Body of pancreas (tissue), 4 donors: ENCODE measurements around the gene MCCC2.

ENCODE experiments used
- CTCF ChIP-seq, 7 experiments: fragments of 450-650 bp in 4 of 7; fragments of 200-600 bp in 3 of 7; sonication (generic) in 3 of 7; IDR thresholded peaks; one replicate each; pipeline ENCODE4 v1.5.1; 2016 to 2019; ENCODE audit warnings: antibody characterized with exemption in 7 of 7
- POLR2A ChIP-seq, 3 donors: fragments of 450-650 bp; IDR thresholded peaks; one replicate each; pipeline ENCODE4 v1.6.1; 2016; ENCODE audit warnings: antibody characterized with exemption in 3 of 3, mild to moderate bottlenecking in 2 of 3

GRCh38 chr5:71615809-71616208 lies 28.7 kb downstream of the MCCC2 start:
- TF ChIP-seq CTCF (IDR thresholded peaks at IDR 0.05): no peak
- no peak for TF ChIP-seq POLR2A (IDR thresholded peaks at IDR 0.05)
